ENCODE results near the gene RFC1. TPM values are rescaled to one million over a fixed set of nuclear protein-coding genes. Genes with fewer than 3 reads are reported as not detected.
"Not testable (repeated sequence)": the region's sequence is repeated elsewhere in the genome, so short reads cannot be mapped to it uniquely, and the experiment has no call there.

Gene RFC1
- polyA plus RNA-seq, 6 donors from 2014 or later = 9.0 to 54.7 (median 37.9) TPM

- Mint-ChIP-seq H3K9me3 (no peaks in the 10 kb centered on the region), H3K4me3 (no peak overlapping the region), H3K4me1 (no peaks in the 10 kb centered on the region), H3K27me3 (no peaks in the 10 kb centered on the region), H3K27ac (peak overlapping the region in 2 of 6 donors; percentile 2 to 4), H3K36me3 (peaks cover 17 to 31% of the 10 kb centered on the region in 2 donors)
- DNase-seq = no peak
- no peak for ATAC-seq (ENCODE audit: low read depth in 2 of 2)
Observed at GRCh38 chr4:39285853-39286252, 80.3 kb downstream of the RFC1 start.

GRCh38 chr4:39285111-39285795, 80.9 kb downstream of the RFC1 start:
- H3K9me3 Mint-ChIP-seq = no peaks in the 10 kb centered on the region
- no peak overlapping the region for H3K4me3 Mint-ChIP-seq
- ATAC-seq (ENCODE audit: low read depth in 2 of 2) = no peak
- H3K27me3 Mint-ChIP-seq = no peaks in the 10 kb centered on the region
- H3K4me1 Mint-ChIP-seq = no peaks in the 10 kb centered on the region
- no peak for DNase-seq
- no peak overlapping the region for H3K27ac Mint-ChIP-seq
- H3K36me3 Mint-ChIP-seq = peaks cover 17 to 28% of the 10 kb centered on the region in 2 donors

- Mint-ChIP-seq H3K4me1 (no peaks in the 10 kb centered on the region), H3K9me3 (peaks cover 0 to 2% (median 0%) of the 10 kb centered on the region in 7 donors), H3K27me3 (no peaks in the 10 kb centered on the region), H3K4me3 (no peak overlapping the region), H3K36me3 (peaks cover 15 to 20% of the 10 kb centered on the region in 2 donors), H3K27ac (no peak overlapping the region)
- ATAC-seq (ENCODE audit: low read depth in 2 of 2) = no peak
- DNase-seq = no peak
Observed at GRCh38 chr4:39280770-39281169, 85.4 kb downstream of the RFC1 start.

GRCh38 chr4:39279416-39279815, 86.7 kb downstream of the RFC1 start:
- DNase-seq (no peak), ATAC-seq (ENCODE audit: low read depth in 2 of 2) (no peak)
- Mint-ChIP-seq H3K27me3 (no peaks in the 10 kb centered on the region), H3K27ac (peak overlapping the region in 2 of 6 donors; percentile 15 to 68), H3K4me3 (no peak overlapping the region), H3K4me1 (no peaks in the 10 kb centered on the region), H3K36me3 (peaks cover 25 to 26% of the 10 kb centered on the region in 2 donors), H3K9me3 (peaks cover 0 to 2% (median 0%) of the 10 kb centered on the region in 7 donors)

- H3K27me3 Mint-ChIP-seq = no peaks in the 10 kb centered on the region
- no peak overlapping the region for H3K27ac Mint-ChIP-seq
- H3K9me3 Mint-ChIP-seq = peaks cover 0 to 2% (median 0%) of the 10 kb centered on the region in 7 donors
- no peak overlapping the region for H3K4me3 Mint-ChIP-seq
- H3K36me3 Mint-ChIP-seq = peaks cover 26 to 34% of the 10 kb centered on the region in 2 donors
- DNase-seq = no peak
- ATAC-seq (ENCODE audit: low read depth in 2 of 2) = no peak
- H3K4me1 Mint-ChIP-seq = no peaks in the 10 kb centered on the region
Observed at GRCh38 chr4:39278476-39278875, 87.7 kb downstream of the RFC1 start.

GRCh38 chr4:39277661-39278060, 88.5 kb downstream of the RFC1 start:
- H3K27me3 Mint-ChIP-seq; H3K27ac Mint-ChIP-seq; H3K4me3 Mint-ChIP-seq; H3K4me1 Mint-ChIP-seq; H3K9me3 Mint-ChIP-seq; ATAC-seq (ENCODE audit: low read depth in 2 of 2); DNase-seq: not testable (repeated sequence)
- peaks cover 33 to 42% of the 10 kb centered on the region in 2 donors for H3K36me3 Mint-ChIP-seq

GRCh38 chr4:39274503-39274902, 91.7 kb downstream of the RFC1 start:
- no peak for DNase-seq
- Mint-ChIP-seq H3K36me3 (peaks cover 35 to 51% of the 10 kb centered on the region in 2 donors), H3K4me1 (no peaks in the 10 kb centered on the region), H3K4me3 (no peak overlapping the region), H3K9me3 (peaks cover 0 to 2% (median 0%) of the 10 kb centered on the region in 7 donors), H3K27ac (no peak overlapping the region), H3K27me3 (no peaks in the 10 kb centered on the region)
- no peak for ATAC-seq (ENCODE audit: low read depth in 2 of 2)

- H3K36me3 Mint-ChIP-seq = peaks cover 43 to 50% of the 10 kb centered on the region in 2 donors
- no peak overlapping the region for H3K27ac Mint-ChIP-seq
- no peak for ATAC-seq (ENCODE audit: low read depth in 2 of 2)
- H3K9me3 Mint-ChIP-seq = no peaks in the 10 kb centered on the region
- H3K27me3 Mint-ChIP-seq = no peaks in the 10 kb centered on the region
- peaks cover 0 to 4% (median 3%) of the 10 kb centered on the region in 3 donors for H3K4me1 Mint-ChIP-seq
- no peak for DNase-seq
- H3K4me3 Mint-ChIP-seq = no peak overlapping the region
Observed at GRCh38 chr4:39263895-39264294, 102.3 kb downstream of the RFC1 start.

GRCh38 chr4:39259571-39260330, 106.4 kb downstream of the RFC1 start:
- Mint-ChIP-seq H3K36me3 (peaks cover 40 to 52% of the 10 kb centered on the region in 2 donors), H3K9me3 (peaks cover 0 to 3% (median 0%) of the 10 kb centered on the region in 7 donors), H3K27ac (no peak overlapping the region), H3K4me1 (peaks cover 0 to 4% (median 3%) of the 10 kb centered on the region in 3 donors), H3K27me3 (no peaks in the 10 kb centered on the region), H3K4me3 (no peak overlapping the region)
- no peak for ATAC-seq (ENCODE audit: low read depth in 2 of 2)
- DNase-seq = no peak

GRCh38 chr4:39256436-39256835, 109.7 kb downstream of the RFC1 start:
- Mint-ChIP-seq H3K9me3 (peaks cover 0 to 3% (median 0%) of the 10 kb centered on the region in 7 donors), H3K36me3 (peaks cover 23 to 38% of the 10 kb centered on the region in 2 donors), H3K27ac (peak overlapping the region in 3 of 6 donors; percentile 2 to 30 (median 5)), H3K4me1 (no peaks in the 10 kb centered on the region), H3K4me3 (no peak overlapping the region), H3K27me3 (no peaks in the 10 kb centered on the region)
- no peak for ATAC-seq (ENCODE audit: low read depth in 2 of 2)
- no peak for DNase-seq

GRCh38 chr4:39255871-39256270, 110.3 kb downstream of the RFC1 start:
- H3K36me3 Mint-ChIP-seq = peaks cover 23 to 33% of the 10 kb centered on the region in 2 donors
- H3K27me3 Mint-ChIP-seq = no peaks in the 10 kb centered on the region
- H3K9me3 Mint-ChIP-seq = peaks cover 0 to 3% (median 0%) of the 10 kb centered on the region in 7 donors
- no peak for DNase-seq
- H3K4me1 Mint-ChIP-seq = no peaks in the 10 kb centered on the region
- no peak for ATAC-seq (ENCODE audit: low read depth in 2 of 2)
- H3K27ac Mint-ChIP-seq = peak overlapping the region in 4 of 6 donors; percentile 0 to 80 (median 15)
- no peak overlapping the region for H3K4me3 Mint-ChIP-seq

- peak overlapping the region in 2 of 6 donors; percentile 8 to 9 for H3K27ac Mint-ChIP-seq
- H3K9me3 Mint-ChIP-seq = peaks cover 0 to 4% (median under 1%) of the 10 kb centered on the region in 7 donors
Observed at GRCh38 chr4:39255266-39255665, 110.9 kb downstream of the RFC1 start.

GRCh38 chr4:39243462-39243861, 122.7 kb downstream of the RFC1 start:
- H3K36me3 Mint-ChIP-seq = peaks cover 0 to 11% of the 10 kb centered on the region in 2 donors
- no peak overlapping the region for H3K4me3 Mint-ChIP-seq
- peaks cover 0 to 5% (median 0%) of the 10 kb centered on the region in 7 donors for H3K9me3 Mint-ChIP-seq
- no peaks in the 10 kb centered on the region for H3K4me1 Mint-ChIP-seq
- ATAC-seq (ENCODE audit: low read depth in 2 of 2) = no peak
- DNase-seq = no peak
- H3K27ac Mint-ChIP-seq = no peak overlapping the region
- H3K27me3 Mint-ChIP-seq = no peaks in the 10 kb centered on the region

More at GRCh38 chr4:39255266-39255665, 110.9 kb downstream of the RFC1 start:
- Mint-ChIP-seq H3K4me3 (no peak overlapping the region), H3K36me3 (peaks cover 23 to 29% of the 10 kb centered on the region in 2 donors), H3K4me1 (no peaks in the 10 kb centered on the region), H3K27me3 (no peaks in the 10 kb centered on the region)
- no peak for DNase-seq
- no peak for ATAC-seq (ENCODE audit: low read depth in 2 of 2)
